ENCODE data around the gene CAPN11.

Gene CAPN11

DNA sequence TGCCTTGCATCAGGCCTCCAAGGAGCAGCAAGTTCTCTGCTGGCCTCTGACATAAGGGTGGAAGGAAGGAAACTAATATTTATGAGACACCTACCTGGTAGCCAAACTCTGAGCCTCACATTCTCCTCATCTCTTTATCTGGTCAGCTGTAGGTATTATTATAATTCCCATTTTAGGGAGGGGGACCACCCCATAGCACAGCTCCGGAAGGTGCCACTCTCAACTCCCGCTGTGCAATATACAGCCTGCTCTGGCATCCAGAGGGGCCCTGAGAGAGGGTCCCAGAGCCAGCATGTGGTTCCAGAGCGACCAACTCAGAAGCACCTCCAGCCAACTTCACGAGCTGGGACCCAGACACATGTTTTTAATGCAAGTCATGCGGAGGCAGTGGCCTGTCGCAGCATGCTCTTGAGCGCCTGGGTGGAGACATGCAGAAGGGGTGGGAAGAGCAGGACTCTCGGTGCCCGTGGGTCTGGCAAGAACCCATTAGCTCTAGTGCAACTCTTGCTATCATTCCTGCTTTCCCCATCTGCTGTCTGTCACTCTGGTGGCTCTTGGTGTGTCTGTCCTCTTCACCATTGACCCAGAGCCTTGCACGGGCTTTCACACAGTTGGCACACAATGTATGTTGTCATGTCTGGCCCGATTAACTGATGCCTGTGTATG, 43.2 kb downstream of the CAPN11 start:
- no peak overlapping the region for H3K27ac ChIP-seq (ENCODE audit: low read length)
- no peaks in the 10 kb centered on the region for H3K4me1 ChIP-seq (ENCODE audit: control insufficient read depth in 1 of 2, insufficient read depth in 2 of 2, low read length in 2 of 2)
- H3K4me3 ChIP-seq (ENCODE audit: low read depth in 1 of 2, low read length in 2 of 2): no peak overlapping the region
- no peaks in the 10 kb centered on the region for H3K36me3 ChIP-seq (ENCODE audit: control insufficient read depth in 1 of 2, insufficient read depth in 2 of 2, low read length in 2 of 2)
- H3K9me3 ChIP-seq (ENCODE audit: control insufficient read depth in 1 of 2, low read length in 2 of 2): no peaks in the 10 kb centered on the region
- no peaks in the 10 kb centered on the region for H3K27me3 ChIP-seq (ENCODE audit: low read depth, low read length)

- no peak overlapping the region for H3K4me3 ChIP-seq (ENCODE audit: low read depth in 1 of 2, low read length in 2 of 2)
- no peaks in the 10 kb centered on the region for H3K27me3 ChIP-seq (ENCODE audit: low read depth, low read length)
- no peaks in the 10 kb centered on the region for H3K9me3 ChIP-seq (ENCODE audit: control insufficient read depth in 1 of 2, low read length in 2 of 2)
- no peaks in the 10 kb centered on the region for H3K36me3 ChIP-seq (ENCODE audit: control insufficient read depth in 1 of 2, insufficient read depth in 2 of 2, low read length in 2 of 2)
- H3K4me1 ChIP-seq (ENCODE audit: control insufficient read depth in 1 of 2, insufficient read depth in 2 of 2, low read length in 2 of 2): no peaks in the 10 kb centered on the region
- H3K27ac ChIP-seq (ENCODE audit: low read length): no peak overlapping the region
Observed at GRCh38 chr6:44202332-44202971, 43.8 kb downstream of the CAPN11 start.

DNA sequence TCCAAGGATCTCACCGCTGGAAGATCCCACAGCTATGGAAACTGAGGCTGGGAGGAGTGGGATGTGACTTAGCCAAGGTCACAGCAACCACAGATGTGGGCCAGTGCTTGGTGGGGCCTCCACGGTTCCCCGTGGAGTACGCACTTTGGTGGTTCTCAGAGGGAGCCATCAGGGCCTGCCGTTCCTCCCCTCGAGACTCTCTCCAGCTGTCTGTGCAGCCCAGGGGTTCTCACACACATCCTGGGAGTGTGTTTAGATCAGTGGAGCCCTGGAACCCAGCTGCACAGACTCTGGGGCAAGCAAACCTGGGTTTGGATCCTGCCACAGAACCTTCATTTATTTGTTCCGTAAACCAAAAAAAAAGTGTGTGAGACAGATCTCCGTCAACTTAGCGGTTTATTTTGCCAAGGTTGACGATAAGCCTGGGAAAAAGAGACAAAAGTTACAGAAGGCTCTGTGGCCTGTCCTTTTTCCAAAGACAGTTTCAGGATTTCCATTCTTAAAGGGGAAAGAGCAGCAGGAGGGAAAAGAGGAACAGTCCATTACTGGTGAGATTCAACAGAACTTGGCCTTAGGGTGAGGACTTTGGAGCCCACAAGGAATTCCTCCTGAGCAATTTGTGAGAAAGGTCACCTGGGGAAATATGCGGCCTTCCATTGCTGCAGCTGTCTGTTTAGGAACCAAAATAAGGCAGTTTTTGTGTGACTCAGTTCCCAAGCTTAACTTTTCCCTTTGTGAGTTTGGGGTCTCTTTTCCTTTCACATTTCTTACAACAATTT, 44.5 kb downstream of the CAPN11 start:
- no peaks in the 10 kb centered on the region for H3K27me3 ChIP-seq (ENCODE audit: low read depth, low read length)
- H3K9me3 ChIP-seq (ENCODE audit: control insufficient read depth in 1 of 2, low read length in 2 of 2): no peaks in the 10 kb centered on the region
- no peaks in the 10 kb centered on the region for H3K4me1 ChIP-seq (ENCODE audit: control insufficient read depth in 1 of 2, insufficient read depth in 2 of 2, low read length in 2 of 2)
- no peak overlapping the region for H3K27ac ChIP-seq (ENCODE audit: low read length)
- H3K36me3 ChIP-seq (ENCODE audit: control insufficient read depth in 1 of 2, insufficient read depth in 2 of 2, low read length in 2 of 2): no peaks in the 10 kb centered on the region
- no peak overlapping the region for H3K4me3 ChIP-seq (ENCODE audit: low read depth in 1 of 2, low read length in 2 of 2)

GRCh38 chr6:44203955-44204354, 45.3 kb downstream of the CAPN11 start:
- no peaks in the 10 kb centered on the region for H3K36me3 ChIP-seq (ENCODE audit: control insufficient read depth in 1 of 2, insufficient read depth in 2 of 2, low read length in 2 of 2)
- H3K27me3 ChIP-seq (ENCODE audit: low read depth, low read length): no peaks in the 10 kb centered on the region
- no peaks in the 10 kb centered on the region for H3K9me3 ChIP-seq (ENCODE audit: control insufficient read depth in 1 of 2, low read length in 2 of 2)
- H3K4me3 ChIP-seq (ENCODE audit: low read depth in 1 of 2, low read length in 2 of 2): no peak overlapping the region
- no peak overlapping the region for H3K27ac ChIP-seq (ENCODE audit: low read length)
- H3K4me1 ChIP-seq (ENCODE audit: control insufficient read depth in 1 of 2, insufficient read depth in 2 of 2, low read length in 2 of 2): no peaks in the 10 kb centered on the region

DNA sequence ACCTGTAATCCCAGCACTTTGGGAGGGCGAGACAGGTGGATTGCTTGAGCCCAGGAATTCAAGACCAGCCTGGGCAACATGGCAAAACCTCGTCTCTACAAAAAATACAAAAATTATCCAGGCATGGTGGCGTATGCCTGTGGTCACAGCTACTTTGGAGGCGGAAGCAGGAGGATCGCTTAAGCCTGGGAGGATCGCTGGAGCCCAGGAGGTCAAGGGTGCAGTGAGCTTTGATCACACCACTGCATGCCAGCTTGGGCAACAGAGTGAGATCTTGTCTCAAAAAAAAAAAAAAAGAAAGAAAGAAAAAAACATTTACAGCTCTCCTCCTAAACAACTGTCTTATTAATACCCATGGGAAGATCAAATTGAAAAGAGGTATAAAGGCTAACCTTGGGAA, 49.3 kb downstream of the CAPN11 start:
- no peak overlapping the region for H3K4me3 ChIP-seq (ENCODE audit: low read depth in 1 of 2, low read length in 2 of 2)
- H3K9me3 ChIP-seq (ENCODE audit: control insufficient read depth in 1 of 2, low read length in 2 of 2): no peaks in the 10 kb centered on the region
- H3K27ac ChIP-seq (ENCODE audit: low read length): no peak overlapping the region
- no peaks in the 10 kb centered on the region for H3K4me1 ChIP-seq (ENCODE audit: control insufficient read depth in 1 of 2, insufficient read depth in 2 of 2, low read length in 2 of 2)
- no peaks in the 10 kb centered on the region for H3K36me3 ChIP-seq (ENCODE audit: control insufficient read depth in 1 of 2, insufficient read depth in 2 of 2, low read length in 2 of 2)
- no peaks in the 10 kb centered on the region for H3K27me3 ChIP-seq (ENCODE audit: low read depth, low read length)

DNA sequence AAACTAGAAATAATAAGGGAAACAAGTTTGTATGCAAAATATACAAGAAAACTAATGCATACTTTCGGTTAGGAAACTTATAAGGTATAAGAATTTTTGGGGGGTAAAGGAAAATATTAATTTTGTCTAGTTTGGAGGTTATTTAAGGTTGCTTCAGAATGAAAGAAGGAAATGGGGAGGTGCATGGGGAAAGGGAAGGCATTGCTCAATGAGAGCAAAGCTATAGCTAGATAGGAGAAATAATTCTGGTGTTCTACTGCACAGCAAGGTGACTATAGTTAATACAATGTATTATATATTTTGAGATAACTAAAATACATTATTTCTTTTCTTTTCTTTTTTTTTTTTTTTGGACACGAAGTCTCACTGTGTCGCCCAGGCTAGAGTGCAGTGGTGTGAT, 52.7 kb downstream of the CAPN11 start:
- Histone ChIP-seq H3K27me3 (ENCODE audit: low read depth, low read length) (no peaks in the 10 kb centered on the region), H3K9me3 (ENCODE audit: control insufficient read depth in 1 of 2, low read length in 2 of 2) (no peaks in the 10 kb centered on the region), H3K36me3 (ENCODE audit: control insufficient read depth in 1 of 2, insufficient read depth in 2 of 2, low read length in 2 of 2) (no peaks in the 10 kb centered on the region)

DNA sequence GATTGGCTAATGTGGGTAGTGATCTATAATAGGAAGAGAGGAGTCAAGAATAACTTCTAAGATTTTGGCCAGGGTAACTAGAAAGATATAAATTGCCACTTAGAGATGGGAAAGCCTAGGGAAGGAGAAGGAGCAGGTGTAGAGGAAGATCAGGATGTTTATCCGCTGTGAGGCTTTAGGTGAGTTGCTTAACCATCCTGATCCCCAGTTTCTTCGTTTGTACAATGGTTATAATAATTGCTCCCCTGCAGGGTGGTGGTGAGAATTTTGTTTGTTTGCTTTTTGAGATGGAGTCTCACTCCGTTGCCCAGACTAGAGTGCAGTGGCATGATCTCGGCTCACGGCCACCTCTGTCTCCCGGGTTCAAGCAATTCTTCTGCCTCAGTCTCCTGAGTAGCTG, 55.7 kb downstream of the CAPN11 start:
- H3K27ac ChIP-seq (ENCODE audit: low read length): no peak overlapping the region

More for the DNA sequence above, 52.7 kb downstream of the CAPN11 start:
- no peaks in the 10 kb centered on the region for H3K4me1 ChIP-seq (ENCODE audit: control insufficient read depth in 1 of 2, insufficient read depth in 2 of 2, low read length in 2 of 2)
- no peak overlapping the region for H3K27ac ChIP-seq (ENCODE audit: low read length)
- no peak overlapping the region for H3K4me3 ChIP-seq (ENCODE audit: low read depth in 1 of 2, low read length in 2 of 2)

DNA sequence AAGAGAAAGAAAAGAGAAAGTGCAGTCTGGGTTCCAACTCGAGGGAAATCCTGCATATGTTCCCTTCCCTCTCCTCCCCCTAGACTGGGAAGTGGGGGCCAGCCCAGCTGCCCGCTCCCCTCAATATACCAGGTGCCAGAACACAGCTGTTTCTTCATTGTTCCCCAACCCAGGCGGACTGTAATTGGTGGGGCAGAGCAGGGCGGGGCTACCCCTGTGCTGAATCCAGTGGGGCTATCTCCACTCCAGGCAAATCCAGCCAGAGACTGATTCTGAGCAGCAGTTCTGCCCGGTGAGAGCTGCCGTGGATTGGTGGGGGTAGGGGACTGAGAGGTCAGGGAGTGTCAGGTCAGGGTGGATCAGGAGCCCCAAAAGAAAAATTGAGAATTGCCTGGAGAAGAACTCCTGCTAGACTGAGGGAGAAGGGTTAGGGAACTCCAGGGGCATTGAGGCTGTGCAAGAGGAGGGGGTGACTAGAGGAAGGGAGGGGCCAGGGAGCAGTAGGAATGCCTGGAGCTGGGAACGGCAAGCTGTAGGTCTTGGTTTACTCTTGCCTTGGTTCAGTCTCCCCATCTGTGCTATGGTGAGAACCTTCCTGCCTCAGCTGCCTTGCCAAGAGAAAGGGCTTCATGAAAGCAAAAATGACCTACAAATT, 58.2 kb downstream of the CAPN11 start, which contains the start of gene MYMX:
MYMX (plus strand) TSS at position 250 of the 655 bp plus-strand sequence. CDS start 546 bp downstream, outside the sequence.
- H3K27ac ChIP-seq (ENCODE audit: low read length): peak within 1 kb of the TSS; percentile 67
- H3K27me3 ChIP-seq (ENCODE audit: low read depth, low read length): no peaks in the 10 kb centered on the region
- H3K9me3 ChIP-seq (ENCODE audit: control insufficient read depth in 1 of 2, low read length in 2 of 2): no peaks in the 10 kb centered on the region
- H3K4me1 ChIP-seq (ENCODE audit: control insufficient read depth in 1 of 2, insufficient read depth in 2 of 2, low read length in 2 of 2): peaks cover 22 to 43% of the 10 kb centered on the region in 2 donors
- no peaks in the 10 kb centered on the region for H3K36me3 ChIP-seq (ENCODE audit: control insufficient read depth in 1 of 2, insufficient read depth in 2 of 2, low read length in 2 of 2)
- H3K4me3 ChIP-seq (ENCODE audit: low read depth in 1 of 2, low read length in 2 of 2): peak within 1 kb of the TSS in 1 of 2 donors; percentile 29

More for the DNA sequence above, 55.7 kb downstream of the CAPN11 start:
- H3K4me1 ChIP-seq (ENCODE audit: control insufficient read depth in 1 of 2, insufficient read depth in 2 of 2, low read length in 2 of 2): peaks cover 14 to 25% of the 10 kb centered on the region in 2 donors
- H3K27me3 ChIP-seq (ENCODE audit: low read depth, low read length): no peaks in the 10 kb centered on the region
- H3K9me3 ChIP-seq (ENCODE audit: control insufficient read depth in 1 of 2, low read length in 2 of 2): no peaks in the 10 kb centered on the region
- H3K36me3 ChIP-seq (ENCODE audit: control insufficient read depth in 1 of 2, insufficient read depth in 2 of 2, low read length in 2 of 2): no peaks in the 10 kb centered on the region
- H3K4me3 ChIP-seq (ENCODE audit: low read depth in 1 of 2, low read length in 2 of 2): no peak overlapping the region

DNA sequence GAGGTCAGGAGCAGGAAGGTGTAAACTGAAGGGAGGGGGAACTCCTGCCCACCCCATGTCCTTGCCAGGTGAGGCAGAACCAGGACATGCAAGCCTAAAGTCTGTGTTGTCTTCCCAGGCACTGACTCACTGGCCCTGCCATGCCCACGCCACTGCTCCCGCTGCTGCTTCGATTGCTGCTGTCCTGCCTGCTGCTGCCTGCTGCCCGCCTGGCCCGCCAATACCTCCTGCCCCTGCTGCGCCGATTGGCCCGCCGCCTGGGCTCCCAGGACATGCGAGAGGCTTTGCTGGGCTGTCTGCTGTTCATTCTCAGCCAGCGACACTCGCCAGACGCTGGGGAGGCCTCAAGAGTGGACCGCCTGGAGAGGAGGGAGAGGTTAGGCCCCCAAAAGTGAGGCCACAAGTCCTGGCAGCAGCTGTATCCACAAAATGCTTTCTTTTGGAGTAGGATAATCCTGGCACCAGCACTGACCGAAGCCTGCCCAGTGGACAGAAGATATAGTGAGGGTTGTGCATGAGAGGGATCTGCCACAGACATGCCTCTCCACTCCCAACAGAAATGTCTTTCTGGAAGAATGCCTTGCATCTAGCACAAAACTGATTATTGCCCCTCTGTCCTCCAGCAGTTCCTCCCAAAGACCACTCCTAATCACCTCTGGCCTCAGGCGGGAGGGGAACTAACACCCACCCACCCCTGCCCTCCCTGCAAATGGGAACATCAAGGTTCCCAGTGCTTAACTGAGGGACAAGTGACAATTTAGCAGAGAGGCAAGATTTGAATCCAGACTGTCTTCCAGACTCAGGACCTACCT, 58.9 kb downstream of the CAPN11 start:
- Histone ChIP-seq H3K4me1 (ENCODE audit: control insufficient read depth in 1 of 2, insufficient read depth in 2 of 2, low read length in 2 of 2) (peaks cover 26 to 50% of the 10 kb centered on the region in 2 donors), H3K36me3 (ENCODE audit: control insufficient read depth in 1 of 2, insufficient read depth in 2 of 2, low read length in 2 of 2) (no peaks in the 10 kb centered on the region), H3K27ac (ENCODE audit: low read length) (peak overlapping the region; percentile 67), H3K4me3 (ENCODE audit: low read depth in 1 of 2, low read length in 2 of 2) (peak overlapping the region in 1 of 2 donors; percentile 29), H3K27me3 (ENCODE audit: low read depth, low read length) (no peaks in the 10 kb centered on the region), H3K9me3 (ENCODE audit: control insufficient read depth in 1 of 2, low read length in 2 of 2) (no peaks in the 10 kb centered on the region)

- no peaks in the 10 kb centered on the region for H3K9me3 ChIP-seq (ENCODE audit: control insufficient read depth in 1 of 2, low read length in 2 of 2)
- H3K36me3 ChIP-seq (ENCODE audit: control insufficient read depth in 1 of 2, insufficient read depth in 2 of 2, low read length in 2 of 2): no peaks in the 10 kb centered on the region
- H3K4me1 ChIP-seq (ENCODE audit: control insufficient read depth in 1 of 2, insufficient read depth in 2 of 2, low read length in 2 of 2): peaks cover 31 to 60% of the 10 kb centered on the region in 2 donors
- peak overlapping the region; percentile 63 to 72 for H3K4me3 ChIP-seq (ENCODE audit: low read depth in 1 of 2, low read length in 2 of 2)
- H3K27ac ChIP-seq (ENCODE audit: low read length): peak overlapping the region; percentile 49
- H3K27me3 ChIP-seq (ENCODE audit: low read depth, low read length): no peaks in the 10 kb centered on the region
Observed at GRCh38 chr6:44219053-44219814, 60.6 kb downstream of the CAPN11 start.
